GM12878 (cell line): Measurements from ENCODE around the gene SNX8. TPM values are rescaled to one million over a fixed set of nuclear protein-coding genes. Genes with fewer than 3 reads are reported as not detected.

Experiments used
- ATAC-seq: fragments of 200-7000 bp; cut with Tn5 transposase; 3 replicates; pipeline ENCODE4 v1.9.1; 2020; ENCODE audit warnings: mild to moderate bottlenecking, moderate library complexity
- BruUV-seq: library from RNA; stranded (reverse); fragments of 400-500 nt; replicated peaks from 2 replicates; lab custom pipeline; 2021; lab: Mats Ljungman, UMichigan
- CTCF ChIA-PET: fragments of 300-600 bp; sonication (Branson Sonifier 250); formaldehyde crosslinking; extraction: SDS; loops from one replicate; lab custom pipeline; 2021; ENCODE audit warnings: inconsistent platforms; lab: Yijun Ruan, JAX
- POLR2A ChIA-PET: fragments of 350-600 bp; formaldehyde crosslinking; extraction: SDS; loops from one replicate; lab custom pipeline; 2021; ENCODE audit warnings: inconsistent platforms; lab: Charles Lee
- RAD21 ChIA-PET: fragments of 300-600 bp; sonication (Branson Sonifier 250); formaldehyde crosslinking; loops from one replicate; lab custom pipeline; 2023; ENCODE audit warnings: antibody characterized with exemption; ENCODE audit not compliant: unreplicated experiment; lab: Charles Lee
- SMC1A ChIA-PET: fragments of 300-600 bp; sonication (Branson Sonifier 250); formaldehyde crosslinking; loops from one replicate; lab custom pipeline; 2023; ENCODE audit not compliant: unreplicated experiment, uncharacterized antibody; lab: Charles Lee
- DNase-seq: peaks from one replicate; pipeline ENCODE4 v3.0.0-alpha.2; 2011; ENCODE audit warnings: low read depth, low spot score
- FAIRE-seq: peaks from 3 replicates; lab custom pipeline; 2011; peaks lifted over from hg19 to GRCh38; lab: Jason Lieb, UNC
- H2AFZ ChIP-seq: 2 replicates; pipeline ENCODE4 v1.6.0; 2011; ENCODE audit warnings: low read depth, low read length, control low read depth; ENCODE audit not compliant: control insufficient read depth
- H3K27ac ChIP-seq: 2 replicates; pipeline ENCODE4 v1.5.1; 2011; ENCODE audit warnings: control low read depth; ENCODE audit not compliant: control insufficient read depth, insufficient read depth
- H3K27me3 ChIP-seq, 2 experiments: replicated peaks in 1 of 2; 2 replicates each; pipeline versions ENCODE4 v1.6.0 to v1.6.1; 2011; ENCODE audit warnings: low read length in 1 of 2; ENCODE audit not compliant: control insufficient read depth in 2 of 2, insufficient read depth in 2 of 2
- H3K36me3 ChIP-seq, 2 experiments: 2 replicates each; pipeline ENCODE4 v1.5.1; 2011; ENCODE audit warnings: low read length in 1 of 2; ENCODE audit not compliant: control insufficient read depth in 2 of 2, insufficient read depth in 2 of 2
- H3K4me1 ChIP-seq: 2 replicates; pipeline ENCODE4 v1.6.1; 2011; ENCODE audit warnings: mild to moderate bottlenecking, low read length, moderate library complexity, mixed read lengths; ENCODE audit not compliant: control insufficient read depth, insufficient read depth
- H3K4me2 ChIP-seq: 2 replicates; pipeline ENCODE4 v1.6.0; 2011; ENCODE audit warnings: control low read depth; ENCODE audit not compliant: control insufficient read depth, insufficient read depth
- H3K4me3 ChIP-seq: fragments of 200-600 bp; sonication (generic); 2 replicates; pipeline ENCODE4 v1.5.1; 2016
- H3K79me2 ChIP-seq: 2 replicates; pipeline ENCODE4 v1.6.0; 2011; ENCODE audit warnings: low read length; ENCODE audit not compliant: control insufficient read depth, insufficient read depth
- H3K9ac ChIP-seq: 2 replicates; pipeline ENCODE4 v1.8.0; 2011; ENCODE audit warnings: low read length, control low read depth, mixed read lengths; ENCODE audit not compliant: control insufficient read depth, insufficient read depth
- H3K9me3 ChIP-seq: replicated peaks from 3 replicates; pipeline ENCODE4 v1.5.1; 2011; ENCODE audit warnings: mild to moderate bottlenecking, low read length; ENCODE audit not compliant: control insufficient read depth, insufficient read depth
- H4K20me1 ChIP-seq: 2 replicates; pipeline ENCODE4 v1.6.0; 2011; ENCODE audit not compliant: control insufficient read depth, insufficient read depth
- ATF3 ChIP-seq: IDR thresholded peaks from 2 replicates; pipeline ENCODE4 v1.6.1; 2011; ENCODE audit warnings: low read depth, mild to moderate bottlenecking, low read length, moderate library complexity, borderline replicate concordance; ENCODE audit errors: extremely low read depth
- BACH1 ChIP-seq: fragments of 450-650 bp; IDR thresholded peaks from 2 replicates; pipeline ENCODE4 v1.6.1; 2017; ENCODE audit warnings: mild to moderate bottlenecking, borderline replicate concordance
- BCL11A ChIP-seq: IDR thresholded peaks from 2 replicates; pipeline ENCODE4 v1.6.1; 2011; ENCODE audit warnings: low read depth, low read length
- CHD2 ChIP-seq: IDR thresholded peaks from 2 replicates; pipeline ENCODE4 v1.6.1; 2011; ENCODE audit warnings: low read depth, low read length, improper control_type of control experiment, borderline replicate concordance
- GATAD2B ChIP-seq: fragments of 450-650 bp; conservative IDR thresholded peaks from 2 replicates; pipeline ENCODE4 v1.6.1; 2017; ENCODE audit warnings: low read depth, mild to moderate bottlenecking, moderate library complexity
- NFXL1 ChIP-seq: fragments of 450-650 bp; IDR thresholded peaks from 2 replicates; pipeline ENCODE4 v1.6.1; 2017; ENCODE audit warnings: antibody characterized with exemption, mild to moderate bottlenecking, borderline replicate concordance
- SREBF1 ChIP-seq: IDR thresholded peaks from 2 replicates; pipeline ENCODE4 v1.6.1; 2012; ENCODE audit warnings: mild to moderate bottlenecking, low read length
- ZBTB40 ChIP-seq: fragments of 450-650 bp; IDR thresholded peaks from 2 replicates; pipeline ENCODE4 v1.6.1; 2016; ENCODE audit warnings: mild to moderate bottlenecking, moderate library complexity, borderline replicate concordance
- WGBS: methylation state at CpG from one replicate; pipeline ENCODE4 v1.1.6; 2016; ENCODE audit warnings: low lambda C conversion rate; ENCODE audit not compliant: insufficient replicate concordance, insufficient coverage; ENCODE audit errors: missing lambda C conversion rate; 5-methylcytosine and 5-hydroxymethylcytosine counted together
- in situ Hi-C: fragments of 300-500 bp; cut with MboI; formaldehyde crosslinking; loops from 9 replicates; pipeline ENCODE4 v1.14.3; 2018; ENCODE audit warnings: mixed read lengths
- intact Hi-C: fragments of 100-400 bp; cut with micrococcal nuclease; formaldehyde crosslinking; loops from one replicate; pipeline ENCODE4 v1.14.2; 2022; ENCODE audit not compliant: unreplicated experiment
- polyA plus RNA-seq, 11 experiments: library from polyadenylated mRNA; depleted of rRNA in 4 of 11; unstranded in 6 of 11; stranded (reverse) in 5 of 11; fragments of >200 nt; fragmentation: Nextera tagmentation in 4 of 11; fragmentation: Illumina TruSeq in 1 of 11; extraction: Ambion mirVana in 4 of 11; extraction: Trizol in 1 of 11; gene quantifications; 1 replicate in 1 of 11; 2 replicates in 10 of 11; pipeline versions ENCODE4 v1.2.1 to v1.2.3, GENCODE V29; 2011 to 2016; ENCODE audit warnings: inconsistent platforms in 2 of 11, missing spikeins in 2 of 11, low read depth in 1 of 11
- total RNA-seq, 4 experiments: library from RNA; depleted of rRNA in 3 of 4; stranded (reverse); fragments of >200 nt in 3 of 4; fragmentation: Illumina TruSeq in 1 of 4; extraction: Trizol in 1 of 4; gene quantifications; 2 replicates each; pipeline versions ENCODE4 v1.2.1 to v1.2.3, GENCODE V29; 2013 to 2021

Gene SNX8
- total and polyA plus RNA-seq, 10 of the 15 experiments (the other 5 are each of a cell fraction or from before 2014, with no cell fraction given) = 6.4 to 210 (median 97.6) TPM

- H4K20me1 ChIP-seq = no peaks in the 10 kb centered on the region
- 99% methylated on average over 10 of the region's 10 CpGs for WGBS
- H3K4me3 ChIP-seq = no peak overlapping the region
- CTCF ChIA-PET = no interaction called here
- SMC1A ChIA-PET = no interaction called here
- RAD21 ChIA-PET = interaction anchor here (1.5 kb wide), 1 partner anchor 47 kb away, joined by 4 read pairs; no protein-coding TSS in a partner anchor
- no peak overlapping the region for H3K27ac ChIP-seq
- H3K36me3 ChIP-seq = peaks cover 24 to 53% of the 10 kb centered on the region in 2 experiments; a peak in 3 of 4 replicates
- H3K4me2 ChIP-seq = no peak overlapping the region
- peaks cover 3% of the 10 kb centered on the region for H3K79me2 ChIP-seq
- H2AFZ ChIP-seq = no peak overlapping the region
- in situ Hi-C loops = loop anchor here (5.0 to 10.0 kb wide), 2 partner anchors 548 to 641 kb away; partner anchors contain the start of gene PSMG3
- intact Hi-C loops = no loop called here
- H3K9ac ChIP-seq = no peak overlapping the region
- no peak for FAIRE-seq
- no TSS peak for BruUV-seq
- no peak for DNase-seq
- no peak for TF ChIP-seq ATF3
- no peaks in the 10 kb centered on the region for H3K27me3 ChIP-seq
- POLR2A ChIA-PET = no interaction called here
- no peaks in the 10 kb centered on the region for H3K9me3 ChIP-seq
- ATAC-seq = no peak
- peaks cover 11% of the 10 kb centered on the region for H3K4me1 ChIP-seq
These were observed 101.3 kb downstream of the SNX8 start for GRCh38 chr7:2212906-2213305.

GRCh38 chr7:2211926-2212325 is 102.3 kb downstream of the SNX8 start:
- Histone ChIP-seq H3K4me3 (no peak overlapping the region), H3K27me3 (no peaks in the 10 kb centered on the region), H3K27ac (no peak overlapping the region), H4K20me1 (no peaks in the 10 kb centered on the region), H3K9me3 (no peaks in the 10 kb centered on the region), H3K79me2 (peaks cover 3% of the 10 kb centered on the region), H3K4me1 (peaks cover 11% of the 10 kb centered on the region), H3K36me3 (peaks cover 21 to 50% of the 10 kb centered on the region in 2 experiments), H3K4me2 (no peak overlapping the region), H3K9ac (no peak overlapping the region), H2AFZ (no peak overlapping the region)
- RAD21 ChIA-PET = interaction anchor here (0.9 to 1.5 kb wide), 3 partner anchors 46 to 136 kb away, joined by 3 to 4 read pairs (median 3); no protein-coding TSS in a partner anchor
- DNase-seq = no peak
- in situ Hi-C loops (loop anchor here (5.0 to 10.0 kb wide), 2 partner anchors 547 to 640 kb away; partner anchors contain the start of gene PSMG3), intact Hi-C loops (no loop called here)
- SMC1A ChIA-PET = no interaction called here
- no peak for FAIRE-seq
- TF ChIP-seq NFXL1 = no peak
- TF ChIP-seq BCL11A = no peak
- TF ChIP-seq GATAD2B = no peak
- no peak for TF ChIP-seq BACH1
- TF ChIP-seq SREBF1 = no peak
- no peak for TF ChIP-seq CHD2
- TF ChIP-seq ZBTB40 = no peak
- no TSS peak for BruUV-seq
- CTCF ChIA-PET = interaction anchor here (0.7 to 1.4 kb wide), 3 partner anchors 240 to 706 kb away, joined by 3 read pairs; no protein-coding TSS in a partner anchor
- POLR2A ChIA-PET = no interaction called here
- no peak for ATAC-seq
- 93% methylated on average over 13 of the region's 13 CpGs for WGBS
